Activated naive CD4-positive, alpha-beta T cell treated with Interleukin-2 at 50 U/mL for 16 hours (primary cell): ENCODE measurements around the gene AAMP.

Source experiments
- DNase-seq: peaks from one replicate; pipeline ENCODE4 v3.0.0-alpha.2; 2020

Gene AAMP

DNA sequence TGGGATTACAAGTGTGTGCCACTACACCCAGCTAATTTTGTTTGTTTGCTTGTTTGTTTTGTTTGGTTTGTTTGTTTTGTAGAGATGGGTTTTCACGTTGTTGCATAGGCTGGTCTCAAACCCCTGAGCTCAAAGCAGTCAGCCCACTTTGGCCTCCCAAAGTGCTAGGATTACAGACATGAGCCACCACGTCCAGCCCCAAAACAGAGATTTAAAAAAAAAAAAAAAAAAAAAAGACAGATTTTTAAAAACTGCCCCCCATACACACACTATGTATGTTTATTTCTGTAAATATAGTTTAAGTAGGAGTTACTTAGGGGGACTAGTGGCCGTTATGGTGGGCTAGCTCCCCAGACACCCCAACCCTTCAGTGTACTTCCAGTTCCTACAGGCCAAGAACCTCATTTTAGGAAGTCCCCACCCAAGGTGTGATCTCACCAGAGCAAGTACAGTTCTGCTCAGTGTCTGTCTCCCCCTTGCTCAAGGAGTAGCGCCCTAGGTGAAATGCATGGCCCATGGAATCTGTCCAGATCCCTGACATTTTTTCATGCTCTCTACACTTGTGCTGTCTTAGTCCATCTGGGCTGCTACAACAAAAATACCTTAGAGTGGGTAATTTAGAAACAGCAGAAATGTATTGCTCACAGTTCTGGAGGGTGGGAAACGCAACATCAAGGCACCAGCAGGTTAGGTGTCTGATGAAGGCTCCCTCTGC, 23.9 kb upstream of the AAMP start:
- DNase-seq = no peak

DNA sequence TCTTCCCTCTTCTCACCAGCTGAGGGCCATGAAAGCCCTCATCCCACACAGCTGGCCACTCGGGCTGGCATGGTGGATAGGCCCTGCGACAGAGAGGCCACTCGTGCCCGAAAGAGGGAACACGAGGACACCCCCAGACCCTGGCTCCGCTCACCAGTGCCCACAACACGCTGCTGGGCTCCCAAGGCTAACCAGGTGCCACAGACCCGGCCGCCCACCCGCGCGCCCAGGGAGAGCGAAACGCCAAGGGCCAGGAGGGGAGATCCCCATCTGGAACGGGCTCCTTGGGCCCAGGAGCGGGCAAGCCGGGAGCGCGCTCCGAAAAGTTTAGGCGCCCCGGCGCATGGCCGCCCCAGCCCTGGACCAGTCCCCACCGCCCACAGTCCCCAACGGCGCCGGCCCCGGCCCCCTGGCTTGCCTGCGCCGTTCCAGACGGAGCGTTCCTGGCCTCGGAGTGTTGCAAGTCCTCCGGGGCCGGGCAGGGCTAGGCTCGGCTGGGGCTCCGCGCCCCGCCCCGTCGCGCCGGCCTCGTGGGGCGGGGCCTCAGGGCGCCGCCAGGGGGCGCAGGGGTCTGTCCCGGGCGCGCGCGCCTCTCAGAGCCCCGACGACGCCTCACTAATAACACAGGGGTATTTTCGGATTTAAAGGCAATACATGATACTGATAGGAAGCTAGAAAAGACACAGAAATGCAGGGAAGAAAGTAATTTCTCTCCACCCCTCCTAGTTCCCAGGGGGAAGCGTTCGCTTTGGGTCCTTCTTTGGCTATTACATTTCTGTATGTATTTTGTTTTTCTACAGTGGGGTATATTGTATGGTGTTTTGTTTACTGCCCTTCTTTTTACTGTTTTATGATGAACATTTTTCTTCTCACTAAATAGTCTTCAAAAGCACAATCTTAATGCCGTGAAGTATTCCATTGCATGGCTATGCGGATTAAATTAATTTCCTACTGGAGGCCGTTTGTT, 22.4 kb upstream of the AAMP start, which contains the start of gene TMBIM1:
Gene TMBIM1 (minus strand): TSS at position 456 of the 967 bp plus-strand sequence. CDS start 10,362 bp downstream, outside the sequence.
- DNase-seq = peak; percentile 82

DNA sequence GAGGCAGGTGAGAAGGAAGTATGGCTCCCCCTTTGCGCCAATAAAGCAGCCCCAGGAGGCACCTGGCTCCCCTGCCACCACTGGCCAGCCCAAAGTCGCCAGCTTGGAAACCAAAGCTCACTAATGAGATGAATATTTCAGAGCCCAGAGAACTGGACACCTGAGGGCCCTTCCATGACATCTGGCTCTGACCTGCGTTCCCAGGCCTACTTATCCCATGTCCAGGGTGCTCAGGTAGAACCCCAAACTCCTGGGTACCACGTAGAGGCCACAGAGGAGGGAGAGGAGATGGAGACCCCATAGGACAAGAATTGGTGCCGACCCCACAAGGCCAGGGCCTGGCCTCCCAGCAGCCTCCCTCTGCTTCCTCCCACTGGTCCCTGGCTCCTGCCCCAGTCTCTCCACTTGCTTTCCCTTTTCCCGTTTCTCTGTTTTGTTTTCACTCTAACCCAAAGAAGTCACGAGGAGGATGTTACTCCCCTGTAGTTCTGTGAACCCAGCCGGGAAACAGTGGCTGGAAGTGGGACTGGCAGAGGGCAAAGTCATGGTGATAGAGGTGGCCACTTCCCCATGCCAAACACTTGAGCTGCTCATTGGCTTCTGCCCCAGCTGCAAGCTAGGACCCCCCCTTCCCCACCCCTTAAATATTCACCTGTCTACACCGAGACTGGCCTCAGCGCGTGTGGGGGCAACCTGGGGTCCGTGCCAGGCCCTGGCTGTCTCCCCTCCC, 21.5 kb upstream of the AAMP start:
- DNase-seq = no peak

DNA sequence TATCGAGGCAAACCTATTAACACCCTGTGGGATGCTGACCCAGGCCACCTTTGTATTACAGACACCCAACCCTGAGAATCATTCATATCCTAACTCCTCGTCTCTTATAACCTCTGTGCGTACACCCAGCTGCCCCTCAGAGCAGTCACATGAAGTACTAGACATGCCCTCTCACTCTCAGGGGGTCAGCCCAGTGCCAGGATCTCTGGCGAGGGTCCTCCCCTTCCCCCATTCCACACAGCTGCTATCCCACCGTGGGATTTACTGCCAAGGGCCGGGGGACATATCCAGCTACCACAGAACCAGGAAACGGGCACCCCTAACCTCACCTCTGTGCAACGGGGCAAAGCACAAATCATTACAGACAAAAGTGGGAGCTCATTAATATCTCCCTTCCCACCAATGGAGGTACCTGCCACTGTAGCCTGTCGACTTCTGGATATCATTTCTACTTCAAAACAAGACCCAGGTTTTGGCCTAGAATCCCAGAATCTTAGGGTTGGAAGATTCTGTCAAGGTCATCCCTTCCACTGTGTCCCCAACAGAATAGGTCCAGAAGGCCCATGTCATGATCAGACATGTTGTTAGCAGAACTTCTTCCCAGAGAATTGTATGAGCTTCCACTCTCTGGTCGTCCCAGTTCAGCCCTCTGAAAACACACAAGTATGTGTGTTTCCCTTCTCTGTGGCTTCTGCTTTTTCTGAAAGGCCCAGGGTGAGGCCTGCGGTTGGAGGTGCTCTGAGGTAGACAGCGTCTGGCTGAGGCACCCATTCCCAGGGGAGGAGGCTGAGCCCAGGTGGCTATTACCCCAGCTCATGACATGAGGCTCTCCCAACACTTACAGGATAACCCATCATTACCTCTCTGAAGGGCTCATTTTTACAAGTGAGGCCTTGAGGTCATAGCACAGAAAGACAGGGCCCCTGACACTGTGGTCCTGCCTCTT, 20.7 kb upstream of the AAMP start:
- peak; percentile 44 for DNase-seq

DNA sequence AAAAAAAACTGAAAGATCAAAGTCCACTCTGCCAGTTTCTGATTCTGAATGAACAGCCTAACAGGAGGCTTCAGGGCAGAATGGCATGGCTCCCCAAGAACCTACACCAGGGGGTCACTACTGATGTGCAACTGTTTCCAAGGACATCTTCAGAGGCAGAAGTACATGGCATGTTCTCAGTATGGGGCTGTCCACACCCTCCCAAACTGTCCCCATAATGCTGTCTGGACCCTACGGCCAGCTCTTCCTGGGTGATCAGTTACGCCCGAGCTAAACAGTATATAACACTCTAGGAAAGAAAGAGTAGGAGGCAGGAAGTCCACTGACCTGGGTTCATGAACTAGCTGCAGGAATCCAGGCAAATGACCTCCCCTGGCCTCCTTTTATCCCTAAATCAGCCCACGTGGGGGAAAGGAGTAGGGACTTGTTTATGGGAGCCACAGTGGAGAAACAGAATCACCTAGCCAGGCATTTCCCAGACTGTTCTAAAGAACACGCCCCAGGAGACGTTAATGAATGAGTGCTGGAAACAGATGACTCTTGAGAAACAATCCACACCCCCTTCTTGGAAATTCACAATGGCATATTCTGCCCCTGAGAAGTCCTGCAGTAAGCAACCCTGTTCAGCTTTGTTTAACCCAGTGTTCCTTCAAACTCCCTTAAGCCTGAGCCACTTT, 19.8 kb upstream of the AAMP start:
- no peak for DNase-seq

DNA sequence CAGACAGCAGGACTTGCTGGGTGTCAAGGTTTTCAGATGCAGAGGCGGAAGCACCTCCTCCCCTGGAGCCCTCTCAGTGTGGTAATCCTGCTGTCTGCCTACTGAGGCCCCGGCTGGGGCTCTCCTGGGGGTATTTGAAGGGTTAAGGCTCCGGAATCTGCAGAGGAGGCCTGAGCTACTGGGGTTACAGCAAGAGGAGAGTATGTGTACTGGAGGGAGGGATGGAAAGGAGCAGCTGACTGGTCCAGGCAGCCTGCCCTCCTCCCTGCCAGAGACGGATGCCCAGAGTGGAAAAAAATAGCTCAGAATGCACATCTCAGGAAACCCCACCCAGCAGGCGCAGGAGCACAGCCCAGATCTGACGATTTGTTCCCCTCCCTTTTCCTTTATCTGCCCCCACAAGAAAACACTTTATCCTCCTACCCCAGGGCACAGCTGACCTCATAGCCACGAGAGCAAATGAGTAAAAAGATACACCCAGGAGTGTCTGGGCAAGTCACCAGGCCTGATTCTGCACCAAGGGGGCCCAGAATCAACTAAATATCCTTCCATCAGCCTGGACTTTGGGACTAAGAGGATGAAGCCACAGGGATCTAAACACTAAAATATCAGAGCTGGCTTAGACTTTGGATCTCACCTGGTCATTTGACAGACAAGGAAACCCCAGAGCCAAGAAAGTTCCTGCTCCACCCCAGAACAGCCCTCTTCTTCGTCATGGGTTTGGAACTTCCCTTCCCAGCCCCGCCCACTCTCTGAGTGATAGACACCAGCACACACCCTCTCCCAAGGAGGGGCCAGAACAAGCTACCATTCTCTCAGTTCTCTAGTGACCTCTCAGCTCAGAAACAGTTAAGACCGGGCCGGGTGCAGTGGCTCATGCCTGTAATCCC, 16.9 kb upstream of the AAMP start:
- DNase-seq = peak; percentile 81

DNA sequence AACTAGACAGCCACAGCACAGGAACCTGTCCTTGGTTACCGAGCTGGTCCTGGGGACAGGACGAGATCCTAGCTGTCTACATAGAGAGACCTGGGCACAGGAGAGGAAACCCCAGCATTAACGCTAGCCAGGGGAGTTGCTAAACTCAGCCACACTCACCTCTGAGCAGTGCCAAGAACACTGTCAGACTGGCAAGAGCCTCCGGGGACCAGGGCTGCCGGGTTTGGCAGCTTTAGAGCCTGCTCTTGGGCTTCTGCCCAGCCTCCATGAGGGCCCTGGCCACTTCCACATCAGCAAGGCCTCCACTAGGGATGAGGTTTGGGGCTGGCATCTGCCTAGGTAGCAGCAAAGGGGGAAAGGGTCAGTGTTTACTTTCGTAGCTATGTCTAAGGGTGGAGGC, 15.7 kb upstream of the AAMP start:
- DNase-seq = no peak

DNA sequence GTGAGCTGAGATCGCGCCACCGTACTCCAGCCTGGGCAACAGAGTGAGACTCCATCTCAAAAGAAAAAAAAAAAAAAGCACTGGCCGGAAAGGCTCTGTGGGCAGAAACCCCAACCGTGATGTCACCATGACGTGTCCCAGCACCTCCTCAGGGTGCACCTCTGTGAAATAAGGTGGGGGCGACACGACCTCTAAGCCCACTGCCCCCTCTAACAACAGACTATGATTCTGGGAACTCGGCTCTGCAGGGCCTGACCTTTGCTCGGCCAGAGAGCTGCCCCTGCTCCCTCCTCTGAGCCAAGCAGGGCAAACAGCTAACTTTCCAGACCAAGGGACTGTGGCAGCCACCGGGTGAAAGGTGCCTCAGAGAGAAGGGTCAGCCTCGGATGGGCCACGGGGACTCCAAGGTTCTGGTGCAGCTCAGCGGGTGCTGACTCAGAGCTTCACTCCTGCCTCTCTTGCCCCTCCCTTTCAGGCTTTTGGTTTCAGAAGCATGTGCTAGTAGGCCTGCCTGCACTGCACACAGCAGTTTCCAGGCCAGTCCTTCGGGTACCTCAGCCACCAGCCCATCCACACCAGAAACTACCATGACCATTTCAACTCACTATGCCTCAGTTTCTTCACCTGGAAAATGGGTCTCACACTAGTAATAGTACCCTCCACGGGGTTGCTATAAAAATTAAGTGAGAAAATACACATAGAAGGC, 14.3 kb upstream of the AAMP start:
- peak; percentile 74 for DNase-seq

DNA sequence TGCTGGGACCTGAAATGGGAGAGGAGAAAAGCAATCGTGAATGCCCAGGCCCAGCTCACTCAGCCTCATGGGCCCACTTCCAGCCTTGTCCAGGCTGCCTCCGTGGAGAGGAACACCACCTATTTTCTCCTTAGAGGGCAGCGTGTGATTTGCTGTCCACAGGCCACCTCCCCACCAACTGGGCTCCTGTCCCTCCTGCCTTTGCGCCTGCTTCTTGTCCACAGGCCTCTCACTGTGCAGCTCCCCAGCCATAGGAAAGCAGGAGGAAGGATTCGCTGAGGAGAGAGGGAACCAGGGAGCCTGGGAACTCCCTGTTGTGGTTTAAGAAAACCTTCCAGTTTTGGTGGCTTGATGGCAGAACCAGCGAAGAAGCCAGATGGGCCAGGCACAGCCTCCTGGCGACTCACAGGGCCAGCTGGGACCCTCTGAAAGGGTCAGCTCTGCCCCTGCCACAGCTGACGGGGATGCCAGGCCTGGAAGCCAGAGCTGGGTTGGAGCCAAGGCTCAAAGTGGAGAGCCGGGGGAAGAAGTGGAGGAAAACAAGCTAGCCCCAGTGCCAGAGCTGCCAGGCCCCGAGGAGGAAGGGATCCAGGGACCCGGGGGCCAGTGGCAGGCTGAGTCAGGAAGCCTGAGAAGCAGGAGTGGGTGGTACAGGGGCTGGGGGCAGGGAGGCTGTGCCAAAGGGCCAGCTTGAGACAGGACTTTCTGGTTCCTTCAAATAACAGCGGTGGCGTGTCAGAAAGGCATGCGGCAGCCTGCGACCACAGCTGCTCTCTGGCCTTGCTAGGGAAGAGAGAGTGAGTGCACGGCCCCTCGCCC, 12.4 kb upstream of the AAMP start:
- DNase-seq = no peak

DNA sequence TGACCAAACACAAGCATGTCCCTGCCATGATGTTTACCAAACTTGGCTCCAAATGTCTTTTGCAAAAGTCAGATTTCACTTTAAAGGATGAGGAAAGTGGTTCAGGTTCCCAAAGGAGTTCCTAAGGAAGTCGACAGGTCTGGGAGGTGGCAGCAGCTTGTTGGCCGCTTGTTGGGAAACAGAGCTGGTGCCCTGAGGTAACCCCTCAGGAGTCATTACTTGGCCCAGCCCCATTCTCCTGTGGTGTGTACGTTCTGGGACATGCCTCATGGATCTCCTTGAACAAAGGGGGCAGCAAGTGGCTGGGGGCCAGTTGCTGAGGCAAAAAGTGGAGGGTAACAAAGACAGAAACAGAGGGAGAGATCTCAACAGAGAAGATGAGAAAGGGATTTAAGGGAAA, 11.5 kb upstream of the AAMP start:
- DNase-seq = no peak

DNA sequence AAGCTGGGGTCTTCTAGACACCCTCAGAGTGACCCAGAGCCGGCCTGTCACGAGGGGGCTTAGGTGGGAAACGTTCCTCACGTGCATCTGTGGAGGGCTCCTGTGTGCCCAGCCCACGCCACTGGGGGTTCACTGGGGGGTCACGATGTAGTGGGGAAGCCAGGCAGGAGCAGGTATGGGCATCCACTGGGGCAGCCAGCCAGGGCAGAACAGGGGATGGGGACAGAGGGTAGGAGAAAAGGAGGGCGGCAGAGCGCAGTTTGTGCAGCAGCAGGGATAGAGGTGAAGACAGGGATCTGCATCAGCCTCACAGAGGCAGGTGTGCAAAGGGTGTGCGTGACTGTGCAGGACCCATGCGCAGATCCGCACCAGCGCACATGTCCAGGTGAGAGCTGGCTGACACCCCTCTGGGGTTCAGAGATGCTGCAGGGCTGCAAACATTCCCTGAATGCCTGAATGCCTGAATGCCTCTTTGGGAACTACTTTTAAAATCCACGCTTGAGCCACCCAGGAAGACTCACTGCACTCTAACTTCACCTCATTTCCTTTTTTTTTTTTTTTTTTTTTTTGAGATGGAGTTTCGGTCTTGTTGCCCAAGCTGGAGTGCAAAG, 10.4 kb upstream of the AAMP start:
- no peak for DNase-seq

DNA sequence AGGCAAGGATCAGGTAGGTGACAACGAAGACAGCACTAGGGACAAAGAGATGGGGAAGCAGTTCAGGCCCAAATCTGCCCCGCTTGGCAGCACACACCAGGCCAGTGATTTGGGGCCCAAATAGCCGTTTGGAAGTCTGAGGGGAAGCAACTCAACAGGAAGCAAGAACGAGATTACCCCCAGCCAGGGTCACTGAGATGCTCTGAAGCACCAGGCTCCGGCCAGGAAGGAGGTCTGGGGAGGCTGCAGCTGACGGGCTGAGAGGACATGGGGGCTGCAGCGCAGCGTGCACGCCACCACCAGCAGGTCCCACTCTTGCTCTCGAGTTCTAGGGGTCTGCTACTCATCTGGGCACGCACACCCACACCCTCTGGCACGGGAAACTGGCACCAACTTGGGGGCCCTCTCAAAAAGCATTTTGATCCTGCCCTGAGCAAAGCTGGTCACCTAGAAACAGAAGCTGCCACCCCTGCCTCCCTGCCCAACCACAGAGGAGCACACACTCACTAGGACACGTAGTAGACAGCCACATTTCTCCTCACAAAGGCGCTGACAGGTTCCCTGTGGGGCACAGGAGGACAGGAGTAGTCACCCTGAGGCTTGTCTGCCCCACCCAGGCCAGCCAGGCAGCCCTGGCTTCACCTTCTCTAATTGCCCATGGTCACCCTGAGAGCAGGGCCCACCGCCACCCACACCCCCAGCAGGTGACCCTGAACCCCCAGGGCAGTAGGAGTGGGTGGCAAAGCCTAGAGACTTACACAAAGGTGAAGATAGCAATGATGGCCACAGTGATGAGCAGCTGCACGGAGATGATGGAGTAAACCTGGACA, 8.8 kb upstream of the AAMP start:
- no peak for DNase-seq

DNA sequence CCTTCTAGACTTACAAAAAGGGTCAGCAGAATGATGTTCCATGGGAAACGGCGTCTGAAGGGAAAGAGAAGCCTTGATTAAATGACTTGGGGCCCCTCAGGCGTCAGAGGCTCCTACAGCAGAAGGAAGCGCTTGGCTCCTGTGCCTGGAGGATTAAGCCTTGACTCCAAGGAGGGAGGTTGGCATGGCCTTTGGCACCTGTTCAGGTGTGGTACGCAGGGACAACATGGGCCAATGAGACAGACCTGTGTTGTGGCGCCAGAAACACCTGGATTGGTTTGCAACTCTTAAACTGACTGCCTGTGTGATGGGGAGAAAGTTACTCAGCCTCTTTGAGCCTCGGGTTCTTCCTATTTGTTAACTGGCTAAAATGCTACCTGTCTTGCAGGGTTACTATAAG, 8.0 kb upstream of the AAMP start:
- DNase-seq = no peak

DNA sequence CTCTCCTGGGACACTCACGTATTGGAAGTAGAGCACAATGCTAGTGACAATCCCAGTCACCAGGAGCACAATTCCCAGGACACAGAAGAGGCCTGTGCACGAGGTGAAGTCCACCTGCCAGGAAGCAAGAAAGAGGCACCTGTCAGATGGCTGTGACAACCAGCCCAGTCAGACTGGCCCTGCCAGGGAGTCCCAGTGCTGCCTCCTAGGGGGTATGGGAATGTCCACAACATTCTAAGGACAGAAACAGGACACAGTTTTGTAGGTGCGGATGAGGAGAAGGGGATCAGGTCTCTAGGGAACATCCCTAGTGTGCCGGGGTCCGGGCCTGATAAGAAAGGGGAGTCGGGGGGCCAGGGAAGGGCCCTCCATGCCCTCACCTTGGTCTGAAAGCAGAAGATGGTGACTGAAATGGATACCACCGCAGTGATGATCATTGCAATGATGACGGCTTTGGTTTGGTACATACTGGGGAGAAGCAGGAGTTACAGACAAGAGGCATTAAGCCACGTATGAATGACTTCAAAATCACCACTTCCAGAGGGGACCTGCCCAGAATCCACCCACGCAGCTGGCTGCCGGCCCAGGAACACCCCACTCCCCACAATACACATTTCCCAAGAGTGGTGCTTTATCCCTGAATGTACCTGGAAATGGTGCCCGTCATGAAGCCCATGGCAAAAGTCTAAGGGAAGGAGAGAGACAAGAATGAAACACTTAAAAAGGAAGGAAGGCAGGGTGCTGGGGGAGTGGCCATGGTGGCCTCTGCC, 7.2 kb upstream of the AAMP start:
- DNase-seq = no peak

DNA sequence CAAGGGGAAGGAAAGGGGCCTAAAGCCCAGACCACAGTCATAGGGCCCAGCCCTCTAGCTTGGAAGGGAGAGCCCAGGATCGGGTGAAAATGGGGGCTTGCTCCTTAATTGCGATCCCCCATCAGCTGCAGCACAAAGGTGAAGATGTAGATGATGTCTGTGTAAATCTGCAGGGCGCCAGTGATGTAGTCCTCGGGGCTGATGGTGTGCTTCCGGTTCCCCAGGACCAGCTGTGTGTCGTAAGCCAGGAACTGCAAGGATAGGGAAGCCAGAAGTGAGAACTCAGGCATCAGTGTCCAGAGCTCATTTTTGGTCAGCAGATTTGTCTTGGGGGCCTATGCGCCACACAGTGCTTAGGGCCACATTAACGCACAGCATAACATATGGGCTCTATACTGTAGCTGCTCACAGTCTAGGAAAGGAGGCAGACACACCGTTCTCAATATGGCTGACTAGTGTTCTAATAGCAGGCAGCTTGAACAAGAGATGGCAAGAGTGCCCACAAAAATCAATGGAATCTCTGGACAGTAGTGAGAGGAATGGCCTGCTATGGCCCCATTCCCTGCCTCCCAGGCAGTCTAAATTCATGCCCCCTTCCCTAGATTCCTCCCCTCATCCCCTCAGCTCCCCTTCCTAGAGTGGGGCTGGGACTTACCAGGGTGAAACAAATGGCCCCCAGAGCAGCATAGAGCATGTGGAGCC, 5.6 kb upstream of the AAMP start:
- no peak for DNase-seq

DNA sequence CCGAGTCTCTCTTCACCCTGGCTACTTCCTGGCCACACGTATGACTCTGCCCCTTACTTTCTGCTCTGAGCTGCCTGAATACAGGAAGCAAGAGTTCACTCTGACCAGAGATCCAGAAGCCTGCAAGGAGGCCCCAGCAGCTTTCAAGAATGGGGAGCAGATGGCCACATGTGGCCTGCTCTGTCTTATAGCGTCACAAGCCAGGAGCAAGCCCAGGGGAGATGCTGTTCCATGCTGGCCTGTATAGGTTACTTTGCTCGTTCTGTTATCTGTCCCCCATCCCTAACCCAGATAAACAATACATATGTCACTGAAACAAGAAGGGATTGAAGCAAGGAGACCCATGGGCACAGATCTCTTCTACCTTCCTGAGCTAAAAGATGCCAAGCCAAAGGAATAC, 4.6 kb upstream of the AAMP start:
- no peak for DNase-seq
